HG02973 (cell line): Measurements from ENCODE around the gene FOLH1.
"Not testable (repeated sequence)": the region's sequence is repeated elsewhere in the genome, so short reads cannot be mapped to it uniquely, and the experiment has no call there.

Experiments
- ATAC-seq: cut with Tn5 transposase; IDR thresholded peaks from one replicate; pipeline ENCODE4 v1.9.1; 2021; ENCODE audit warnings: moderate library complexity; ENCODE audit not compliant: unreplicated experiment

Gene FOLH1

GRCh38 chr11:49184756-49185155, 23.6 kb downstream of the FOLH1 start:
- not testable (repeated sequence) for ATAC-seq

- ATAC-seq: not testable (repeated sequence)
Observed at GRCh38 chr11:49177936-49178335, 30.5 kb downstream of the FOLH1 start.

DNA sequence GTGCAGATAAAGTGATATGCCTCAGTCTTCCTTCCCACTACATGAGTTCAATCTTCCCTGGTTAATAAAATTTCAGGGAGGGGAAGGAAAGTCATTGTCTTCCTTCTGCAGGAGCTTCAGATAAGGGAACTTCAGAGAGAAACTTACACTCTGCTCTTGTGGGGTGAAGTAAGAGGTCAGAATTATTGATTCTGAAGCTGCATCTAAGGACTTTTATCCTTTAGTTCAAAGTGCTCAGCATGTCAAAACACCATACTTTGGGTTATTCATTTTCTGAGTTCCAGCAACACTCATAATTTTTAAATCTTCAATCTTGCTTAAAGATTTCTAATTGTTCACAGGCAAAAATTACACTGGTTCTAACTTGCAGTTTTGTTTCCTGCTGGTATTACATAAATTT, 33.0 kb downstream of the FOLH1 start:
- not testable (repeated sequence) for ATAC-seq

DNA sequence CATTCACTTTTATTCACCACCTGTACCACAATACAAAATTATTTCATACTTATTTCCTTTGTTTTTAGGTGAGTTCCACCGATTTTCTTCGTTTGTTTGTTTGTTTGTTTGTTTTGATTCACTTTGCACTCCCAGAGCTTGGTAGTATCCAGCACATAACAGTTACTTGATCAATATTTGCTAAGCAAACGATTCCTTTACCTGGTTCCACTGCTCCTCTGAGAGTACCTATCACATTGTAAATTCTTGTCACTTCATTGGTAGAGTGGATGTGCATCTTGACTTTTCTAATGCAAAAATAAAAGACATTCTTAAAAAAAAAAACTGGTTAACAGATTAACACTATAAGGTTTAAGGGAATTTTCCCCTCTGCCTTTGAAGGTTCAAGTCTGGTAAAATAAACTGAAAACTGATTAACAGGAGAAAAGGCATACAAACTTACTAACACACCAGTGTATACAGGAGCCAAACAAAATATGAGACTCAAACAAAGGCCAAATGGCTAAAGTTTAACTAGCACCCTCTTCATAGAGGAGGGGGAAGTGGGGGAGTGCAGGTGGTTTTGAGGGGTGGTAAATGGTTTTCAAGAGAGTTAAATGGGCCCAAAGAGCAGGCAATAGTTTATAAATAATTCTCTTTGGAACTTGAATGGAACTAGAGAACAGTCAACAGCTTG, 33.6 kb downstream of the FOLH1 start:
- ATAC-seq: not testable (repeated sequence)

GRCh38 chr11:49171613-49172012, 36.8 kb downstream of the FOLH1 start:
- not testable (repeated sequence) for ATAC-seq

DNA sequence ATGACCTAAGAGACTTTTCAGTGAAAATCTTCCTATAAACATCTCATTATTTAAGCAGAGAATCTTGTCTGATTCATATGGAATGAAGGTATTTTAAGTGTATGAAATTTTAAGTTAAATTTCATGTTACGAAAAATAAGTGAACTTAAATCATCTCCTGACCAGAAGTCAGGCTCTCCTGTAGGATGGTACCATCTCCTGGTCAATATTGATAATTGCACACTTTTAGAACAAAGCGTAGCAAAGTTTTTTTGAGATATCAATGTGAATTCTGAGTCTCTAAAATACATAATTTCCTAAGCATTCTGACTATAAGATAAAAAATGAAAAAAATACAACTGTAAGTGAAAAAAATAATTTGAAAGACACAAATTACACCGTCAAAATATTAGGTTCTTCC, 38.8 kb downstream of the FOLH1 start:
- ATAC-seq: not testable (repeated sequence)

- ATAC-seq: not testable (repeated sequence)
Observed at GRCh38 chr11:49168992-49169391, 39.4 kb downstream of the FOLH1 start.

DNA sequence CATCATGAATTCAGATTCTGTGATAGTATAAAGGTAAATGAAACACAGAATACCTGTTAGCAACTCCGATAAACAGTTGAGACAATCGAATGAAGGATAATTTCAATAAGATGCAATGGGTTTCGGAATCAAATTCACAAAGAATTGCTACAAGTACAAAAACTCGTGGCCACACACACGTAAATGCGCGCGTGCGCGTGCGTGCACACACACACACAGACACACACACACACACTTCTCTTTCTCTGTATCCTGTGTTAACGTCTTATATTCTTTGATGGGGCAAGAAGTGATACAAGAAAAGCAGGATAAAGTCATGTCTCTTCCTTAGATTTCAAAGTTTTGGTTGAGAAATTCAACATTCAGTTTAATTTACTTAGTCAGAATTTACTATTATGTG, 57.2 kb downstream of the FOLH1 start:
- ATAC-seq: no peak

DNA sequence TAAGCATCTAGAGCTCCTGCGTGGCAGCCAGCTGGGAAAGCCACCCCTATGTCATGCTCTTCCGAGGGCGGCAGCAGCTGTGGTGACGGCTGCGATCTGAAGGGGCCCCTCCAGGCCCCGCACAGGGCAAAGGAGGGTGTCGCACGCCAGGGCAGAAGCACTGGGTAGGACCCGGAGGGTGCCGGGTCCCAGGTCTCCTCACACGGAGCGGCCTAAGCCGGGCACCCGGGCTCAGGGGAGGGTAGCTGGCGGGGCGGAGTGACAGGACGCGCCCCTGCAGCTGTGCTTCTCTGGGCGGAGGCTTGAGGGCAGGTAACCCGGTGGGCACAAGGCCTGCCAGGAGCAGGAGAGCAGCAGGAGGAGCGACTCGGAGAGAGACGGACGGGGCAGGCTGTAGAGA, 106.0 kb downstream of the FOLH1 start:
- not testable (repeated sequence) for ATAC-seq
